KBM-7 (cell line): ENCODE results near the gene OLIG3.

Source experiments
- DNase-seq: peaks from one replicate; pipeline ENCODE4 v3.0.0-alpha.2; 2015
- in situ Hi-C: fragments of 300-500 bp; cut with MboI; formaldehyde crosslinking; loops from 2 replicates; pipeline ENCODE4 v1.14.3; 2020; ENCODE audit warnings: low sequenced_read_pairs, low pct_unique_long_range_greater_than_20kb, mixed read lengths

The OLIG3 gene

DNA sequence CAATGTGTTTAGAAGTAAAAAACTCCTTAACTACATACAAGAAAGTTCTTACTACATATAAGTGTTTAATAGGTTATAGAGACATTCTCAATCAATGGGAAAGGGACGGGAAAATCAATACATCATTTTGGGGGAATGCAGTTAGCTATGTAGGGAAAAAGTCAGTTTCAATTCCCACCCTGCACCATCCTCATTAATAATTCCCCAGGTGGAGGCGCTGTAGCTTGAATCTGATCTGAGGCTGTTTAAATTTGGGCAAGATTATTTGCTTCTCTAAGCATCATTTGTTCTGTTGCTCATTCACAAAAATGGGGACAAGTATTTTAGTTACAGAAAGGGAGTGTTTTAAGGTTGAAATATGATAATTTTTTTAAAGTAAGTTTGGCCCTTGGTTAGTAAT is 19.1 kb downstream of the OLIG3 start:
- in situ Hi-C loops: no loop called here
- no peak for DNase-seq

DNA sequence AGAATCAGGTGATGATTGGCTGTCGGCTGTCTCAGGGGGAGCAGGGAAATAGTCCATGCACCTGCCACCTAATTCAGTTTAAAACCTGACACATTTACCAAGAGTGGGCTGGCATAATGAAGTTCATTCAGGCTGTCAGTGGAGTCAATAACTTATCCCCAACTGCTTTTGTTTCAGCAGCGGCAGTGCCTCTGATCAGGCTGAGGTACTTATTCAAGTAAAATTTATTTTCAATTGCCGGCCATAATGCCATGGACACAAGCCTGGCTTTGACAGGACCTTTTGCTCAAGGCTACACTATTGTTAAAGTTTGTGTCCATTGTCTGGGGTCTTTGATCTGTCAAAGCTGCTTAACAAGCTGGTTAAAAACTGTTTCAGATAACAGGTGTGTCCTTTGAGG is 20.6 kb downstream of the OLIG3 start:
- no peak for DNase-seq

DNA sequence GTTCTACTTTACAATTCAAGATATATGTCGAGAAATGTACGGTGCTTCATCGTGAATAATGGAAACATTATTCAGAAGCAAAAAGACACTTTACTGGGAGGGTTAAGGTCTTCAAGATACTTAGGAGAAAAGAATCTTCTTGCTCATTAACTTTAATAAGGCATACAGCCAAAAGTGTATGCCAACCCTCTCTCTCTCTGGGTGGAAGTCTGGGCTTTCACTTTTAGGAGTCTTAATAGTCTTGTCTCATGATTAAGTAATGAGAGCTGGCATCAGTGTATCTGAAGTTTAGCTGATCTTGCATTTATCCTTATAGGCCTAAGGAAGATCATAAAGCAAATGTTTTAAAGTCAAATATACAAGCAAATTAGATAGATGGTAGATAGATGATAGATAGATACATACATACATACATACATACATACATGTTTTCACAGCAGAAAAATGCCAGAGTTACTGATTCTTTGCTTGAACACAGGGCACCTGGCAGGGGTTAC is 21.5 kb downstream of the OLIG3 start:
- in situ Hi-C loops: no loop called here
- DNase-seq: no peak

More for the DNA sequence above, 20.6 kb downstream of the OLIG3 start:
- in situ Hi-C loops: no loop called here

DNA sequence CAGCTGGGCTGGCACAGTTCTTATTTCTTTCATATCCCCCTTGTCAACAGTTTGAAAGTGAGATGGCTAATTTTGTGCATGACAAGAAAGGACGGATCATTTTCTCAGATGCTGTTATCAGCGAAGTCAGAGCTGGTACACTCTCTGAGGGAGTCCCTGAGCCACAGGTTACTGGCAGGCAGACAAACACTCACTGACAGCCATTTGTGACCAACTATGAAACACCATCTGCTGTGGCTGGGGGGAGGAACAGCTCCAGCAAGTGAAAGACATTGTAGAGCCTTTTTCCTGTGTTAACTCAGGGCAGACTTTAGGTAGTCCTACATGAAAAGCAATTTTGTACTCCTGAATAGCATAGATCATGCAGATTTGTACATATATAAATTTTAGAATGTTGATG is 22.2 kb downstream of the OLIG3 start:
- DNase-seq: no peak
- in situ Hi-C loops: no loop called here

DNA sequence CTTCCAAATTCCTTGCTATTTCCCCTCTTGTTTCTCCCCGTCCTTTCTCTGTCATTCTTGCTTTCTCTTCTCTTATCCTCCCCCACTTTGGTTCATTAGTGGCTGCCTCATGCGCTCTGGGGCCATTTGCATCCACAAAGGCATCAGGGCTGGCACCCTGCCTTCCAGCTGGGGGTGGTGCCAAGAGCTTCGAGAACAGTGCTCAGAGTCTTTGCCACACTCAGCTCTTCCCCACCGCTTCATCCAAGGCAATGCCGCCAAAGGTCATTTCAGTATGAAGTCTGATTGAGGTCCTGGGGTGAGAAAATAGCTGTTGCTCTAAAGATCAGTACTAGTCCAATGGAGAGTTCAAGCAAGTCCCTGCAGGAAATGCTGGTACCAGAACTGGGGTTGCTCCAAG is 22.7 kb downstream of the OLIG3 start:
- in situ Hi-C loops: no loop called here
- no peak for DNase-seq

DNA sequence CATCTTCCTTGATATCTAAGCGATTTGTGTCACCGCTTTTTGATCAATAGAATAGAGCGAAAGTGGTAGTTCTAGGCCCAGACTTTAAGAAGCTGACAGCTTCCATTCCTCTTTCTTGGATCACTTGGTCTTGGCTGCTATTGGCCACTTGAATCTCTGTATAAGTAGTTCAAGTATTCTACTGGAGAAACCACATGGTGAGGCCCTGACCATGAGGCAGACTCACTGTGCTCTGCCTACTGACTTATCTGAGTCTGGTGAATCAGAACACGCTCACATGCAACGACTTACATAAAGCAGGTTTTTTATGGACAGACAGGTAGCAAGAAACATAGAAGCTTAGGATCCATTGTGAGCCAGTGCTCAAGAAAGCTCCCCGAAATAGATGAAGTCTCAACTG is 27.0 kb downstream of the OLIG3 start:
- no peak for DNase-seq
- in situ Hi-C loops: no loop called here

DNA sequence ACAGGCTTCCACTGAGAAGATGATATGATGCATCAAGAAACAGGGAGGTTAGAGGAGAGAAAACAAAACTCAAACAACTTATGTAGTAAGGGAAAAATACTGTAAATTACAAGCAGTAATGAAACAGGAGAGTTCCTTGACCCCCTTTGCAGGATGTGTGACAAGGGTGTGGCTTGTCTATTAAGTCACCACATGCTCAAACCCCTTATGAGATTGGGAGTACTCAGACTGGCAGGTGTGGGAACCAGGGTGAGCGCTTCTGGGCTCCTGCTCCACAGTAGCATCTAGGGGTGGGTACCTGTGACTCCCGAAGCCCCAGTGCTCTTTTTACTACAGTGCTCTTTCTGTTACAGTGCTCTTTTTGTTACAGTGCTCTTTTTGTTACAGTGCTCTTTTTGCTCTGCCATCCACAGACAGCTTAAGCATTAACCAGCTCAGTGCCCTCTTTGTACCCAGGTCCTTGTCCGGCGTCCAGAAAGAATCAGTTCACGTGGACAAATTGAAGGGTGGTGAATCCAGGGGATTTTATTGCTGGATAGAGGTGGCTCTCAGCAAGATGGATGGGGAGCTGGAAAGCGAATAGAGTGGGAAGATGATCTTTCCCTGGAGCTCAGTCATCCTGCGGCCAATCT is 28.7 kb downstream of the OLIG3 start:
- in situ Hi-C loops: no loop called here
- no peak for DNase-seq

DNA sequence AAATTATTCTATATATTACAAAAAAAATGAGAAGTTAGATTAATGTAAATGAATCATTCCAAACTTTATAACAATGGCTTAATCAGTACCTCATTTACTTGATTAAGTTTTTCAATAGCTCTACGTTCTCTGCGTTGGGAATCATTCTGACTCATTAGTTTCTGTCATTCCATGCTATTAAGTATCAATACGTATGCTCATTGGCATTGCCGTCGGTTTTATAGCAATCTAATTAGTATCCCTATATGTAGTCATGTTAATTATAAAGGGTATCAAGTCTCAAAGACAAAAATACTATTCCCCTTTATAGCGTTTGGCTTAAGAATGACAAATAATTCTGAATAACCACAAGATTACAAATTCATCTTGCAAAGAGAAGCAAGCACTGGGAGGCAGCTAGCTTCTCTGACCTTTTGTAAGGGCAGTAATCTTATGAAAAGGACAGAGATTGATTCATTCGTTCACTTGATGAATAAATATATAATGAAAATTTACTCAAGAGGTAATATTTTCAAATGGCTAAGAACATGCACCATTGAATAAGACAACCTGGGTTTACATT is 41.8 kb downstream of the OLIG3 start:
- in situ Hi-C loops: no loop called here
- no peak for DNase-seq

DNA sequence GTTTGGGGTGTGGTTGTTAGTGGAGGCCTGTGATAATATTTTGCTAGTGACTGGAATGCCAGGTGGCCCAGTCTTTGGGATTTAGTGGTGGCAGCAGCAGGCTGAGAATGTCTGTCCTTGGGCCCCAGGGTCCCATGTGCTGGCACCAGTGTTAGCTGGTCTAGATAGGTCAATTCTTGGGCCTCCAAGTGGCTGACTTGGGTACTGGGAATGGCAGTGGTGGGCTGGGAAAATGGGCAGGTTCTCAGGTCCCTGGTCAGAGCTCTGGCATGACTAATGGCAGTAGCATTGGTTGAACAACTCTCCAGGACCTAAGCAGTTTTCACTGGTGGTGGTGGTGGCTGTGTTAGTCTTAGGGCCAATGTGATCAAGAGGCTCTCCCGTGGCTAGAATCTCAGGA is 50.3 kb downstream of the OLIG3 start:
- no peak for DNase-seq
- in situ Hi-C loops: no loop called here
